Cortex of kidney (tissue), 1 donor: ENCODE results near the gene P3R3URF.

ENCODE experiments used
- DNase-seq: peaks from one replicate; lab custom pipeline; 2025; lab: John Stamatoyannopoulos, UW

P3R3URF gene

DNA sequence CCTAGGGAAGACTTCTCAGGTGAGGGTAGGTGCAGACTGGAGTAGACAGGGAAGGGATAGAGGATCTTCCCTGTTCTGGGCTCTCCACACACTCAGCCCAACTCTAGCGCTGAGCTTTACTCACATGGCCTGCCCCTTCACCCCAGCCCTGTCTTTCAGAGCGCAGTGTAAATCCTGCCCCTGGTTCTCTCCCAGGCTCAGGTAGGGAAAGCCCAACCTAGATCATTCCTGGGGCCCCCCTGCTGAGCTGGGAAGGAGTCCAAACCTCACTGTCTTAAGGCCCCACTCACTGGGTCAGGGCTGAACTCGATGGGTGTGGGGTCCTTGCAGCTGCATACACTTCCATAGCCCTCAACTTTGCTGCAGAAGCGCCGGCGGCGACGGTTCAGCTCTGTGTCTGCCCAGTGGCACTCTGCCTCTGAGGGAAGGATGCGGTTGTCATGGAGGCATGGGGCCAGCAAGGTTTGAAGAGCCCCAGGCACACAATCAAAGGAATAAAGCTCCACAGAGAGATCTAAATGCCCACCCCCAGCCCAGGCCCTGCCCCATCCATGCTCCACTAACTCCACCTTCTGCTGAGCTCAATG, 17.8 kb upstream of the P3R3URF start:
- DNase-seq: no peak

DNA sequence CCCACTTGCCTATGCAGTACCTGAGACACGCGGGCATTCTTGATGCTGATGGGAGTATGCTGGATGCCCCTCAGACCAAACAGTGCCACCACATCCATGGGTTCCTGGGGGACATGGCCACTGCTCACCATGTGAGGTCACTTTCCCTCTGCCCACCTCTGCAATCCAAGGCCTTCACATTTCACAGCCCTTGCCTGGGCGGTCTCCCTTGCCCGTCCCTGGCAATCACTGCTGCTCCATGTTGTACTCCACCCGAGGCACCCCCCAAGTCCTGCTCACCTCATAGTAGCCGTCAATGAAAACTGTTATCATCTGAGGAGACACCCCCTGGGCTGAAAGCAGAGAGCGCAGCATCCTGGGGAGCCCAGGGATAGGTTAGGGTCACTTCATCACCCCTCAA, 17.0 kb upstream of the P3R3URF start:
- DNase-seq: no peak

GRCh38 chr1:46192171-46192570, 15.9 kb upstream of the P3R3URF start:
- no peak for DNase-seq

GRCh38 chr1:46191033-46191701, 14.9 kb upstream of the P3R3URF start:
- DNase-seq: no peak

GRCh38 chr1:46190539-46190938, 14.3 kb upstream of the P3R3URF start:
- DNase-seq: no peak

- DNase-seq: no peak
These were observed 12.2 kb upstream of the P3R3URF start for GRCh38 chr1:46188295-46189030.

GRCh38 chr1:46187106-46187869, 11.0 kb upstream of the P3R3URF start:
- no peak for DNase-seq

DNA sequence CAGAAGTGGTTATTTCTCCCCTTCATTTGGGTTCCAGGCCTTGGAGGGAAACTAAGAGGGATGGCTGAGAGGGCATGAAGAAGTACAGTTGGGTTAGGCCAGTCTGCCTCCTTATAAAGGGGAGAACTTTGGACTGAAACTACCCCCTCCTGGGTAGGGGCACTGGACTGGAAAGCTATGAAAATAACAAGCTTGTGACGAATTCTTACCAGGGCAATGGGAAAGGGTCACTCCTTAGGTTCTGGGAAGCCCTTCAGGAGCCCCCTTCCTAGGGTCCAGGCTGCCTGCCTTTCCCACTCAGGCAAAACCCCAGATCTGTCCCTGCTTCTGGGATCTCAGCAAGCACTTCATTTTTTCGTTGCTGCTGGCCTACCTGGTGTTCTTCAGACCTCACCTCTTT, 9.8 kb upstream of the P3R3URF start:
- no peak for DNase-seq

DNA sequence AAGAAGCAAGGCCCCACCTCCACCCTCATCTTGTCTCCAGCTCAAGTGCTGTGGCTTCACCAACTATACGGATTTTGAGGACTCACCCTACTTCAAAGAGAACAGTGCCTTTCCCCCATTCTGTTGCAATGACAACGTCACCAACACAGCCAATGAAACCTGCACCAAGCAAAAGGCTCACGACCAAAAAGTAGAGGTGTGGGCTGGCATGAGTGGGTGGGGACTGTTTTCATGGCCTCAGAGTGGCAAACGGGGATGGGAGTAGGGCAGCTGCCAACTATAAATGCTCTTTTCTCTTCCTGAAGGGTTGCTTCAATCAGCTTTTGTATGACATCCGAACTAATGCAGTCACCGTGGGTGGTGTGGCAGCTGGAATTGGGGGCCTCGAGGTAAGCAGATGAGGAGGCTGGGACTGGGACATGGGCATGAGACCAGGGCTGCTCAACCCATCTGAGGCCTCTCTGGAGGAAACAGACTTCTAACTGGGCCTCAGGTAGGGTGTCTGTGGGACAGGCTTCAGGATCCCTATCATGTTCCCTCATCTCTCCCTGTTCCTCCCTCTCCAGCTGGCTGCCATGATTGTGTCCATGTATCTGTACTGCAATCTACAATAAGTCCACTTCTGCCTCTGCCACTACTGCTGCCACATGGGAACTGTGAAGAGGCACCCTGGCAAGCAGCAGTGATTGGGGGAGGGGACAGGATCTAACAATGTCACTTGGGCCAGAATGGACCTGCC, 8.8 kb upstream of the P3R3URF start:
- no peak for DNase-seq

- DNase-seq: no peak
These were observed 7.8 kb upstream of the P3R3URF start for GRCh38 chr1:46183926-46184557.

DNA sequence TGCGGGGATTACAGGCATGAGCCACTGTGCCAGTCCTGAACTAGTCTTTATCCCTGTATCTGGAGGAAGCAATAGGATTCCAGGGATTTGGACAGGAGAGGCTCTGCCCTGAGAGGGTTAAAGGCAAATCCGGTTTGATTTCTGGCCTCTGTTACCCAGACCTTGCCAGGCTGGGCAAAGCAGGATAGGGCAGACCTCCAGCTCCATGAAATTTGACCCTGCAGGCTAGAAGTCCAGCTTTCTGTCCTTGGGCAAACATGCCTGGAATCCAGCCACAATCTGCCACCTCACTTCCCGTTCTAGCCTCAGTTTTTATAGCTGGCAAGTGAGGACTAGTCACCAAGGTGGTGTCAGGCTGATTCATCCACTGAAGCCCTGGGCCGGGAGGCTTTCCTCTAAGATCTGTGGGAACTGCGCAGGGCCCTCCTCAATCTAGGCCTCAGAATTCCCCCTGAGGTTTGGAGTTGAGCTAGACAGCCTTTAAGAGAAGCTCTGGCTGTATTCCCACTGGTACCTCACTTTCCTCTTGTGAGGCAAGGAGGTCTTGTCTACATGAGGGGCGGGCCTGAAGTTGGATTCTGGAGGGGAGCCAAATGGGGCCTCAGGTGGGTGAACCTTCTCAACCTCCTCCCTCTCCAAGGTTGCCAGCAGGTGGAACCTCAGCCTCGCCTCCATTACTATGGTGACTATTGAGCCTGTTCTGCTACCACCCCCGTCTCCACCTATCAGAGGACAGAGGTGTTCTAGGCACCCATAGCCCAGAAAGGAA, 7.0 kb upstream of the P3R3URF start:
- DNase-seq: no peak

DNA sequence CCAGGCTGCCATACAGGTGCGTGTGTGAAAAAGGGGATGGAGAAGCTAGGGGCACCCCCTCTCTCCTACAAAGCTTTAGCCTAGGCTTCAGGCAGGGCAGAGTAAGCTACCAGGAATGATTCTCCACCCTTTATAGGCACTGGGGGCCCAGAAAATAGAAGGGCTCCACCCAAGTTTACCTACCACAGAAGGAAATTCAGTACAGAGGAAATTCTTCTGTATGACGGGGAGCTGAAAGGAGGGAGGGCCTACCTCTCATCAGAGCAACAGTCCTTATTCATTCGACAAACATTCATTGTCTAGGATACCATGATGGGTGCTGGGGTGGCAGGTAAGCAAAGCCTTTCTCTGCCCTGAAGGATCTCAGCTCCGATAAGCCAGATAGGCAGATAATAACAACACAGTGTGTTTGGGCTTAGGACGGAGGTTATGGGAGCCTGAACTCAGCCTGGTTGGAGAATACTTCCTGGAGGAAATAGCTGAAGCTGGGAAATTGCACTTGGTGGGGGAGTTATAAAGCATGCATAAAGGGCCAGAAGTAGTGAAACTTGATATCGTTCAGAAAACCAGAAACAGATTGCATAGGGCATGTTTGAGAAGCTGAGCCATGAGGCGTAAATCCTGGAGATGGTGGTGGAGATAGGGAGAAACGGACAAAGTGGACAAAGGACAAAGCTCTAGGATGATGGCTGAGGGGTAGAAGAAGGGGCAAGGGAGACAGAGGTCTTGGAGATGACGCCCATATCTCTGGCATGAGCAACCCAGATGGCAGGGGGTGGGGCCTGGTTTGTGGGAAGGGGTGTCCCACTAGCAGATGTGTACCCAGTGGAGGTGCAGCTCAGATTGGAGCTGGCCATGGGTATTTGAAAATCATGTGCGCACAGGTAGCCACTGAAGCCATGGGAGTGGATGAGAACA, 5.3 kb upstream of the P3R3URF start:
- no peak for DNase-seq

DNA sequence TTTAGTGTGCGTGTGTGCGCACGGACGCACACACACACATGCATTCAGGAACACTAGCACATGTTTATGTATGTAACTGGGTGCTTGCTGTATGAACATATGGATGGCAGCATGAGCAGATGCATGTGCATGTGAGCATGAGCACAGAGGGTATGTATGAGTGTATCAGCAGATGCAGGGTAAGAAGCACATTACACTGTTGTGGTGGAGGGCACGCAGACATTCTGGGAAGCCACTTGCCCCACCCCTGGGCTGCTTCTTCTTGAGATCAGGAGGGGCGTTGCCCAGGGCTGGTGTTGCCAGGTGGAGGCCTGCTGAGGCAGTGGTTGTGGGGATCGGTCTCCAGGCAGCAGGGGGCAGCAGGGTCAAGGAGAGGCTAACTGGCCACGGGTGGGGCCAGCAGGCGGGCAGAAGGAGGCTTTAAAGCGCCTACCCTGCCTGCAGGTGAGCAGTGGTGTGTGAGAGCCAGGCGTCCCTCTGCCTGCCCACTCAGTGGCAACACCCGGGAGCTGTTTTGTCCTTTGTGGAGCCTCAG, 3.9 kb upstream of the P3R3URF start:
- no peak for DNase-seq

GRCh38 chr1:46179138-46180081, 3.1 kb upstream of the P3R3URF start:
- no peak for DNase-seq

- no peak for DNase-seq
These were observed 1.0 kb downstream of the P3R3URF start for GRCh38 chr1:46175243-46175642.

DNA sequence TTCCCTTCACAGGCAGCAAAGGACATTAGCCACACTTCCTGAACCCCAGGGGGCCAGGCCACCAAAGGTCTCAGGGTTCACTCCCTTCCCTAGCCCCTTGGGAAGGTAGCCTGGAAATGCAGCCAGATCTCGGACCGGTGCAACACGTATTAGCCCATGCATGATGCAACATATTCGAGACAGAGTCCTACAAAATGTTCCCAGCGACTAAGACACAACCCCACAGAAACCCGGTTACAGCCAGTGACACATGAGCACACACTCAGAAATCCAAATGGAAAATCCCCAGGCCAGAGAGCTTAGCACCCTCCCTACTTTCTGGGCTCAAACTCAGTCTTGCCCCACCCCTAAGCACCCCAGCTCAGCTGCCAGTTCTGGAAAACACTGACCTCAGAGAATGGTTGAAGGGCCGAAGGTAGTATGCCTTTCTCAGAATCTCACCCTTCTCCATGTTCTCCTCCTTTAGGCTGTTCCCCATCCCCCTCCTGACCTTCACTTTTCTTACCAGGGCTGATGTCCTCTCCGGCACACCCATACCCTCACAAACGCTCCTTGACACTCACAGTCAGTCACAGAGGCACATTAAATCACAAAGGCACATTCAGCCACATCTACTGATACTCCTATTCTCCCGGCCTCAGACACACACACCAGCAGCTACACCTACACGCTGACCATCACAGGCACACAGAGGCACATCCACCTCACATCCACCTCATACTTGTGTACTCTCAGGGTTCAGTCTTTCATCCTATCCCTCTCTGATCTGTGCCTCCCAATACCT, 1.6 kb downstream of the P3R3URF start, which contains the start of gene TSPAN1:
Gene TSPAN1, plus strand, starts transcription at position 640 of the 784 bp plus-strand sequence. CDS start 6,021 bp downstream, outside the sequence.
- no peak for DNase-seq

DNA sequence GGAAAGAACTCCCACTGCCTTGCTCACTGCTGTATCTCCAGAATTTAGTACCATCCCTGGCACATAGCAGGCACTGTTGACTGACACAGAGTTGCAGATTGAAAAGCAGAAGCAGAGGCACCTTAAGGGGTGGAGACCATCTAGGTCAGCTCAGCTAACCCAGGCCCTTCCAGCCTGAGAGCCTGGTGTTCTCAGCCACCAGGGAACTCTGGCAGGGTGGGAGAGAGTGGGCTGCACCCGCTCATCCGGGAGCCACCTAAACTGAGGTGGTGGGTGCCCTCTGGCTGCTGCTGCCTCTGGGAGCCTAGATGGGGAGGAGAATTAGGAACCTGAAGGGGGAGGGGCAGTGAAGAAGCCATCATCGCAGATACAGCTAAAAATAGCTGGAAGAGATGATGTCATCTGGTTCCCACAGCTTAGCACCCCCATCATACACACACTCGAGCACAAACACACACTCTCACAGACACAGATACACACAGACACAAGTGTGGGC, 2.9 kb downstream of the P3R3URF start:
- DNase-seq: no peak
